Psoas muscle (tissue), 8 donors: ENCODE measurements around the gene CCDC60. TPM values are rescaled to one million over a fixed set of nuclear protein-coding genes. Genes with fewer than 3 reads are reported as not detected.

ENCODE experiments used
- ATAC-seq, 4 donors: fragments of 200-7000 bp; cut with Tn5 transposase; one replicate each; pipeline ENCODE4 v1.9.1; 2020; ENCODE audit warnings: moderate library complexity in 3 of 4, mild to moderate bottlenecking in 2 of 4
- DNase-seq, 2 donors: peaks; one replicate each; pipeline ENCODE4 v3.0.0-alpha.2; 2020
- H3K27ac ChIP-seq: fragments of 200-600 bp; one replicate; pipeline ENCODE4 v1.8.0; 2022
- H3K27me3 ChIP-seq, 3 donors: fragments of 200-600 bp in 1 of 3; one replicate each; pipeline versions ENCODE4 v1.6.1 to v1.8.0; 2013 to 2022; ENCODE audit warnings: low read length in 2 of 3, mild to moderate bottlenecking in 2 of 3, moderate library complexity in 1 of 3; ENCODE audit not compliant: insufficient read depth in 3 of 3
- H3K36me3 ChIP-seq, 2 donors: fragments of 200-600 bp in 1 of 2; one replicate each; pipeline versions ENCODE4 v1.6.1 to v1.8.0; 2013 to 2022; ENCODE audit warnings: low read depth in 1 of 2, mild to moderate bottlenecking in 1 of 2, moderate library complexity in 1 of 2; ENCODE audit not compliant: insufficient read depth in 1 of 2
- H3K4me1 ChIP-seq: fragments of 200-600 bp; one replicate; pipeline ENCODE4 v1.8.0; 2022
- H3K4me3 ChIP-seq: fragments of 200-600 bp; one replicate; pipeline ENCODE4 v1.8.0; 2022; ENCODE audit warnings: mild to moderate bottlenecking
- H3K9me3 ChIP-seq: fragments of 200-600 bp; one replicate; pipeline ENCODE4 v1.8.0; 2022
- CTCF ChIP-seq: fragments of 200-600 bp; IDR thresholded peaks from one replicate; pipeline ENCODE4 v1.8.0; 2022; ENCODE audit warnings: antibody characterized with exemption
- WGBS, 3 donors: extraction: QIAGEN DNeasy Blood & Tissue Kit; methylation state at CpG; one replicate each; pipeline versions ENCODE4 v1.1.6 to v1.1.7; 2013; 5-methylcytosine and 5-hydroxymethylcytosine counted together
- intact Hi-C, 2 donors: fragments of 100-400 bp; cut with DNase I; formaldehyde crosslinking; loops; one replicate each; pipeline versions ENCODE4 v1.11.0 to v1.14.2; 2022
- long read RNA-seq, 2 donors: library from polyadenylated mRNA; unstranded; transcript quantifications; one replicate each; pipeline ENCODE4 v2.0.0, GENCODE V29; 2021
- polyA plus RNA-seq, 3 donors: library from polyadenylated mRNA; stranded (reverse); fragments of 200-250 nt; gene quantifications; one replicate each; pipeline ENCODE4 v1.2.3, GENCODE V29; 2013
- total RNA-seq, 4 donors: library from RNA; stranded (reverse); fragmentation: NEBNext Ultra II Directional in 2 of 4; extraction: Animal tissue kit (Norgen Biotek cat#: 25700) in 2 of 4; gene quantifications; one replicate each; pipeline versions ENCODE4 v1.2.1 to v1.2.4, GENCODE V29; 2021 to 2023
- donor health status: healthy with polysubstance abuse.
- donor health status: DM: no; HTN: no; CAD: no; lungs with moderate emphysema.
- donor health status: Bipolar disorder and iron deficiency.
- donor health status: healthy.
- donor health status: DM: yes; HTN: yes; CAD: no.
- donor health status: DM: no; HTN: no; CAD: no.
- donor health status: DM: no; HTN: no; CAD: no.
- donor health status: DM: yes; HTN: yes; CAD: no.

The CCDC60 gene
- total RNA-seq (not detected), polyA plus RNA-seq (not detected)
- long read RNA-seq, donor 1: 0 reads
- long read RNA-seq, donor 2, partial matches to known transcripts: 0 of 1 reads
- long read RNA-seq, donor 2, other reads (novel, unspliced or antisense): 1 of 1 reads

- intact Hi-C loops: no loop called here
These were observed at the start of gene CCDC60 for GRCh38 chr12:119334430-119335170. CCDC60 (plus strand) TSS chr12:119334729; CDS start chr12:119335177, 448 bp downstream.

GRCh38 chr12:119288576-119288975, 46.0 kb upstream of the CCDC60 start:
- Histone ChIP-seq H3K36me3 (no peaks in the 10 kb centered on the region), H3K4me3 (no peak overlapping the region), H3K9me3 (no peaks in the 10 kb centered on the region), H3K27me3 (peaks cover 0 to 11% (median 4%) of the 10 kb centered on the region in 3 donors), H3K4me1 (no peaks in the 10 kb centered on the region), H3K27ac (no peak overlapping the region)
- ATAC-seq (no peak), DNase-seq (no peak)
- WGBS, 3 donors: 16 to 21% (median 17%) methylated on average over 11 of the region's 11 CpGs
- intact Hi-C loops: no loop called here
- TF ChIP-seq CTCF: no peak

More at GRCh38 chr12:119334430-119335170, at the start of gene CCDC60:
- Histone ChIP-seq H3K27me3 (peaks cover 5 to 52% (median 9%) of the 10 kb centered on the region in 3 donors), H3K9me3 (no peaks in the 10 kb centered on the region), H3K4me3 (no peak within 1 kb of the TSS), H3K4me1 (no peaks in the 10 kb centered on the region), H3K36me3 (no peaks in the 10 kb centered on the region), H3K27ac (no peak within 1 kb of the TSS)
- 25 to 30% (median 29%) methylated on average over 26 of the region's 26 CpGs for WGBS, 3 donors
- ATAC-seq (no peak), DNase-seq (no peak)
- no peak for TF ChIP-seq CTCF

- no peaks in the 10 kb centered on the region for H3K4me1 ChIP-seq
- no peak overlapping the region for H3K27ac ChIP-seq
- intact Hi-C loops: no loop called here
- peaks cover 0 to 39% (median 3%) of the 10 kb centered on the region in 3 donors for H3K27me3 ChIP-seq
- no peak for DNase-seq
- no peak for ATAC-seq
- H3K36me3 ChIP-seq: no peaks in the 10 kb centered on the region
- TF ChIP-seq CTCF: no peak
- H3K4me3 ChIP-seq: no peak overlapping the region
- 47 to 59% (median 58%) methylated on average over 6 of the region's 6 CpGs for WGBS, 3 donors
- H3K9me3 ChIP-seq: no peaks in the 10 kb centered on the region
These were observed 41.5 kb upstream of the CCDC60 start for GRCh38 chr12:119292893-119293630.

- Histone ChIP-seq H3K27me3 (peaks cover 0 to 35% (median 3%) of the 10 kb centered on the region in 3 donors), H3K4me3 (no peak overlapping the region), H3K27ac (no peak overlapping the region), H3K36me3 (no peaks in the 10 kb centered on the region), H3K9me3 (no peaks in the 10 kb centered on the region), H3K4me1 (no peaks in the 10 kb centered on the region)
- no peak for DNase-seq
- WGBS, 3 donors: 50 to 64% (median 52%) methylated on average over 5 of the region's 5 CpGs
- no peak for ATAC-seq
- intact Hi-C loops: no loop called here
- TF ChIP-seq CTCF: no peak
These were observed 40.3 kb upstream of the CCDC60 start for GRCh38 chr12:119294211-119294610.
